GM21576 (cell line): Measurements from ENCODE around the gene VPS26B.
"Not testable (repeated sequence)": the region's sequence is repeated elsewhere in the genome, so short reads cannot be mapped to it uniquely, and the experiment has no call there.

Source experiments
- ATAC-seq: cut with Tn5 transposase; IDR thresholded peaks from one replicate; pipeline ENCODE4 v1.9.1; 2021; ENCODE audit warnings: mild to moderate bottlenecking, moderate library complexity; ENCODE audit not compliant: unreplicated experiment

The VPS26B gene

GRCh38 chr11:134223836-134224709 lies at the start of gene VPS26B, which contains the start of gene NCAPD3:
Gene VPS26B (plus strand): TSS chr11:134224671. CDS start chr11:134225123, 452 bp downstream.
Gene NCAPD3 (minus strand): TSS chr11:134223967. CDS start chr11:134223926, 41 bp downstream.
- ATAC-seq: peak; percentile 75

- ATAC-seq: no peak
These were observed 48.2 kb upstream of the VPS26B start for GRCh38 chr11:134176284-134176683.

DNA sequence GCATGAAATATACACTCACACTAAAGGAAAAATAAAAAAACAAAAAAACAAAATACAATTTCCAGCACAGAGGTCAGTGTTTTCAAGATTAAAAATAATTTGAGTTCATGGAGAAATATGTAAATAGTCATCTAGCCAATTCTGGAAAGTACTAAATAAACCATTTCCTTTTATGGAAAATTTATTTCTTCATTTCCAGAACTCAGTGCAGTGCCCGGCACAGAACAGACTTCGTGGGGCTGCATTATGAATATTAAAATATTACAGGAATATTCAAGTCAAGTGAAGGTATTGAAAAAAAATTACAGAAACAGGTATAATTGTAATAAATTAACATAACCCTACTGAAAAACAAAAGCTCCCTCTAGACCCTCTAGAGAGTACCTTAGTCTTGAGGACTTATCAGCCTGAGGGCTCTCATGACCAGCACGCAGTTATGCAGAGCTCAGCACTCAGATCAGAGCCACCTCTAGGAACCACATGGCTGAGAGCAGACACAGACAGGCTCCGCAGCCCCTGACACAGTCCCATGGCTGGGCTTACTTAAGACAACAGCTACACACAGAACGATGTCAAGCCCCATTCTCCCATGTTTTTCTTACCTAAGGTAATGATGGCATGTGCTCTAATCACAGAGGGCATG lies 46.3 kb upstream of the VPS26B start:
- ATAC-seq: no peak

DNA sequence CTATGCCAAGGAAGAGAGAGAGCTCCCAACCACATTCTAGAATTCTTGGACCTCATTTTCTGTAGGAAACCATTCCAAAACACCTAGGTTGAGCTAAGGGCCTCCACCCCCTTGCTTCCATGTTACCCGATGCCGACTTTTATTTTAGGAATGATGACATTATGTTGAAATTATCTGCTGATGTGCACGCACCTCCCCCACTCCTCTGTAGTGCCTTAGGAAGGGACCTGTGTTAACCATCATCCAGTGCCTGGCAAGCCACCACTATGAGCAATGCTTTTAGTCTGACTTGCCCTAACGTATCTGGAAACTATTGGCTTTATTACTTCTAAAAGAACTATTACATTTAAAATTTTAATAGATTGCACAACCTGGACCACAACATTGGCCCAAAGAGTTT lies 42.8 kb upstream of the VPS26B start:
- ATAC-seq: no peak

GRCh38 chr11:134188092-134188491 lies 36.4 kb upstream of the VPS26B start:
- not testable (repeated sequence) for ATAC-seq

GRCh38 chr11:134196756-134197155 lies 27.7 kb upstream of the VPS26B start:
- ATAC-seq: no peak

DNA sequence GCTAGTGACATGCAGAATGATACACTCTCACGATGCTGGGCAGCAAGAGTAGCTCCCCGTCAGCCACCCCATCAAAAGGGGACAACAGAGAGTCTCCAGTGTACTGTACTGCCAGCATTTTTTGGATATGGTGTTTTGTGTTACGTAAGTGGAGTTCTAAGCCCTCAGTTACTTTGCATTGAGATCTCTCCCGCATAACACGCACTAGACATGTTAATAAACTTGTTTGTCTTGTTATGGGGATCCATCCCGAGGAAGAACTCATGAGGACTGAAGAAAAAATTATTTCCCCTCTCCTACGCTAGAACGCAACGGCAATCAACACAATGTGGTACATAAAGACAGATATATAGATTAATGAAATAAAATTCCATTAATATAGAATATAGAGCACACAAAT lies 24.9 kb upstream of the VPS26B start:
- ATAC-seq: no peak

- ATAC-seq: no peak
These were observed 23.8 kb upstream of the VPS26B start for GRCh38 chr11:134200688-134201087.

GRCh38 chr11:134202661-134203060 lies 21.8 kb upstream of the VPS26B start:
- no peak for ATAC-seq

- ATAC-seq: no peak
These were observed 18.7 kb upstream of the VPS26B start for GRCh38 chr11:134205729-134206128.

GRCh38 chr11:134206185-134206584 lies 18.3 kb upstream of the VPS26B start:
- ATAC-seq: no peak

DNA sequence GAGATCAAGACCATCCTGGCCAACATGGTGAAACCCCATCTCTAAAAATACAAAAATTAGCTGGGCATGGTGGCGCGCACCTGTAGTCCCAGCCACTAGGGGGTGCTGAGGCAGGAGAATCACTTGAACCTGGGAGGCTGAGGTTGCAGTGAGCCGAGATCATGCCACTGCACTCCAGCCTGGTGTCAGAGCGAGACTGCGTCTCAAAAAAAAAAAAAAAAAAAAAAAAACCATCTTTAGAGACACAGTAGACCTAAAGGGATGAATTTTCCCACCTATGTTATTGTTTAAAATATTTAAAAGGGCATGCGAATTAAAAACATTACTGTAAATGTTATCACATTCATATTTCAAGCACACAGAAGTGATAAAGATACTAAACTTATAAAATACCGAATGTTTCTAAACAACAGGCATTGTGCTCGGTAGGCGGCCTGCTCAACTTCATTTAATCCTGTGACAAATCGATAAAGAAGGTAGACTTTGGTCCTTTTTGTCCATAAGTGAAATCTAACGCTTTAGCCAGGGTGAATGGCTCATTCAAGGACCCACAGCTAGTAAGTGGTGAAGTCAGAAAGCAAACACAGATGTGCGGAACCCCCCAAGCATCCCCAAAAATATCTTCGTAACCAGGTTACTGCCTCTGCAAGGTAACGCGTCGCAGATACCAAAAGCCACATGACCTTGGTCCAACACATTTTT lies 16.8 kb upstream of the VPS26B start:
- no peak for ATAC-seq

DNA sequence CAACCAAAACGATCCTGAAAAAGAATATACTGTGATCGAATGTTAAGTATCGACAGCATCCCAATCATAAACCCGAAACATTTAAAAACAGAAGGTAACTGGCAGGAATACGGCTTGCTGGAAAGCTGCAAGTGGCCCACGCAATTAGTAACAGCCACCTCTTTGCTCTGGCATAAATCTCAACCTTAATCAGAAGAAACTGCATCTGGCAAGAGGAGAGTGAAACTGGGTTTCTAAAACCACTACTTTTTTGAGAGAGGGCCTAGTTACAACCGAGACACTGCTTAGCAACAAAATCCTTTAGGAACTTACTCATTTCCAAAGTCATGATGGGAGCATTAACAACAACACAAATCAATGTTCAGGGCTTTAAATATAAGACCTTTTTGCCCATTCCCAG lies 8.6 kb upstream of the VPS26B start:
- ATAC-seq: no peak

- no peak for ATAC-seq
These were observed 7.7 kb upstream of the VPS26B start for GRCh38 chr11:134216816-134217215.

GRCh38 chr11:134223121-134223520 lies 1.4 kb upstream of the VPS26B start:
- no peak for ATAC-seq

DNA sequence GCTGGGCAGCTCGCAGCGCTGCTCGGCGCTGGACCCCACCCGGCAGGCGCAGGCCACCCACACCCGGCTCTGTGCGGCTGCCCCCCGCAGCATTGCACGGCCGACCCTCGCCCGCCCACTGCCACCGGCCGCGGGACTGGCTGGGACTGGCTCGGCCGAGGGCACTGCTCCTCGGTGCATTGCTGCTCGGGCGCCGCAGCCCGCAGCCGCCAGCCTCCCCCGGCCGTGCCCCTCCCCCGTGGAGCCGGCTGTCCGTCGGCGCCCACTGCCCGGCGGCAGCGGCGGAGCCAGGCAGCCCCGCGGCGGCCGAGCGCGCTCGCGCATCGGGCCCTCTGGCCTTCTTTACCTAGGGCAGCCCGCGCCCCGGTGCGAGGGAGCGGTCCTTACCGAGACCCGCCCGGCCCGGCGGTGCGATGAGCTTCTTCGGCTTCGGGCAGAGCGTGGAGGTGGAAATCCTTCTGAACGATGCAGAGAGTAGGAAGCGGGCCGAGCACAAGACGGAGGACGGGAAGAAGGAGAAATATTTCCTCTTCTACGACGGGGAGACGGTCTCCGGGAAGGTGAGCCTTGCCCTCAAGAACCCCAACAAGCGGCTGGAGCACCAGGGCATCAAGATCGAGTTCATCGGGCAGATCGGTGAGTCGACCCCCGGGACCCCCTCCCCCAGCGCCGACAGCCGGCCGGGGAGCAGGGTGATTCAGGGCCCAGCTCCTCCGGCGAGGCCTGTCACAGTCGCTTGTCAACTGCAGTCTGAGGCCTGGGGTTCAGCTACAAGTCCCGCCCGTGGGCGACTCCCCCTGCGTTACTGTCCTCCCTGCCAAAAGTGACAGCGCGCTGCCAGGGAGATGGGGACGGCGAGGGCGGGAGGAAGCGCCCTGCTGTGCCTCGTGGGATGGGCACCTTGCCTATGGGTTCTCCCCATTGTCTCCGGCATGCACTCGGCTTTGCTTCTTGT lies 516 bp downstream of the VPS26B start:
- ATAC-seq: peak; percentile 14

- no peak for ATAC-seq
These were observed 2.4 kb downstream of the VPS26B start for GRCh38 chr11:134226806-134227325.

DNA sequence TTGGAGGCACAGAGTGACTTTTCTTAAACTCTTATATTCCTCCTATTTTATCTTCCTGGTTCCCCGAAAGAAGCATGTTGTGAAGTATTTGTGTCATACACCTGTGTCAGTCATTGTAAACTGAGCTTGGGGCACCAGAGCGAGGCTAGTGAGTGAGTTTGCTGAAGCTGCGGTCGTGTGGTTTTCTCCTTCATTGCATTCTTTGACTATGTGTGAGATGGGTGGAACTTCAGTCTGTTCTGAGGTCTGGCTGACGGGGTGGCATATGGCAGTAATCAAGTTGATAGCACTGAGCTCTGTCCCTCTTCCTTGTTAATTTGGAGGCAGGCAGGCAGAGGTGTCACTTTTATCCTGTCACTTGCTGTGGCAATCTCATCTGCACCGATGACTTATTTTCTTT lies 4.2 kb downstream of the VPS26B start:
- ATAC-seq: peak; percentile 50

DNA sequence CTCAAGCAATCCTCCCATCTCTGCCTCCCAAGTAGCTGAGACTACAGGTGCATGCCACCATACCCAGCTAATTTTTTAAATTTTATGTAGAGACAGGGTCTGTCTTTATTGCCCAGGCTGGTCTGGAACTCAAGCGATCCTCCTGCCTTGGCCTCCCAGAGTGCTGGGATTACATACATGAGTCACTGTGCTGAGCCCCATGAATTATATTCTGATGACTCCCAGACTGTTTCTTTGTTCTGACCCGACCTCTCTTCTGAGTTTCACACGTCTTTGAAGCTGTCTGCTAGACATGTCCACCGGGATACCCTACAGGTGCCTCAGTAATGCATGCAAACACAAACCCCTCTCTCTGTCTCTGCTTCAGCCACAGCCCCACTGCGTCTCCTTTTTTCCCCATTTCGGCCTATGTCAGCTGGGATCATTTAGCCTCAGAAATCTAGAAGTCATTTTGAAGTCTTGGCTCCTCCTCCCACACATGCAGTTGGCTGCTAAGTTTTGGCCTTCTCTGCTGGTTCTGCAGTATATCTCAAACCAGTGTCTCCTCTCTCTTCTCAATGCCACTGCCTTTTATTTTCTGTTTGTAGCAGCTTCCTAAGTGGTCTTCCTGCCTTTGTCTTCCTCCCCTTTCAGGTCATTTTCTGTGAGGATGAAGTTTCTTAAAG lies 4.8 kb downstream of the VPS26B start:
- ATAC-seq: no peak

- ATAC-seq: no peak
These were observed 5.9 kb downstream of the VPS26B start for GRCh38 chr11:134230339-134230738.
